GM19468 (cell line): ENCODE results near the gene LKAAEAR1.

ENCODE experiments used
- ATAC-seq: cut with Tn5 transposase; IDR thresholded peaks from one replicate; pipeline ENCODE4 v1.9.1; 2021; ENCODE audit warnings: mild to moderate bottlenecking, moderate library complexity, moderate number of reproducible peaks; ENCODE audit not compliant: unreplicated experiment; ENCODE audit errors: extremely low read depth

The LKAAEAR1 gene

DNA sequence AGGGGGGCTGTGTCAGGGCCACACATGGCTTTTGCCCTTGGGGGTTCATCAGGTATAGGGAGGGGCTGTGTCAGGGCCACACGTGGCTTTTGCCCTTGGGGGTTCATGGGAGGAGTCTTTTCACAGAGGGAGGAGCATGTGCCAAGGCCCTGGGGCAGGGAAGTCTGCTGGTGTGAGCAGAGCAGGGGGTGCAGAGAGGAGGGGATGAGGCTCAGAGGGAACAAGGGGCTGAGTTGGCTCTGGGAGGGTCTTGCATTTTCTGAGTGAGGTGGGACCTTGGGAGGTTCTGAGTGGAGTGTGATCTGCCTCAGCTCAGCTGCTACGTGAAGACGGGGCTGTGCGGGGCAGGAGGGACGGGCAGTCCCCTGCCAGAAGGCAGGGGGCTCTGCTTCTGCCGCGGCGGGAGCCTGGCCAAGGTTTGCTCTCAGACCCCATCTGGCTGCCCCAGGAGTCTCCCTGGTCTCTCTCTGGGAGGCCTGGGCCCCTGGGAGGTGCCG is 28.8 kb downstream of the LKAAEAR1 start:
- no peak for ATAC-seq

DNA sequence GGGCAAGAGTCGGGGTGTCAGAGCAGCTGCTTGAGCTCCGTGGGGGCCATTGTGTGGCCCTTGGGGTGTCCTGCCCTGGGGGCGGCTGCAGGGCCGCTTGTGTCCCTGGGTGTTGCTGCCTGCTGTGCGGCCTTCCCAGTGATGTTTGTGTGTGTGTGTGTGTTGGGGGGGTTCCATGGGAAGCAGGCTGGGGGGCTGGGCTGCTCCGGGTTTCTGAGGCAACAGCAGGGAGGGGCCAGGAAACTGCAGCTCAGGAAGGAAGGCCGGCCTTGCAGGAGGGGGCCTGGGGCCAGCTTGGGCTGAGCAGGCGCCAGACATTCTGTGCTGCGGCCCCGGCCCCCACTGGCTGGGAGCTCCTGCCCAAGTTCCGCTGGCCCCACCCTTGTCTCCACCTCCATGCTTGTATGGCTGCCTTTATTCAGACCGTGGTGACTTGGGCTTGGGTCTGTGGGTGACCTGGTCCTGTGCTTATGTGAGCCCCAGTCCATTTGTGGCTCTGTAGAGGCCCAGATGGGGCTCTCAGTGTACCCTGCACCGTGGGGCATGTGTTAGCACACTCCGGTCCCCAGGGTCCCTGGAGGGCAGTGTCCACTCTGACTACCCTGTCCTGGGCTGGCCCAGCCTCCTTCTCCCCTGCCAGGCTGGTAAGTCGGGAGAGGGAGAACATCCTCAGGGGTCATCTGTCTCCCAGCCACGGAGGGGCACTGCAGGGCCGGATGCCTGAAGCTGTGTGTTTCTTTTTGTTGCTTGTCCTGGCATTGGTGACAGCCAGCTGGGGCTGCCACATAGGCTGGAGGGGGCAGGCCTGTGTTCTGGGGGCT is 30.1 kb downstream of the LKAAEAR1 start:
- ATAC-seq = no peak

DNA sequence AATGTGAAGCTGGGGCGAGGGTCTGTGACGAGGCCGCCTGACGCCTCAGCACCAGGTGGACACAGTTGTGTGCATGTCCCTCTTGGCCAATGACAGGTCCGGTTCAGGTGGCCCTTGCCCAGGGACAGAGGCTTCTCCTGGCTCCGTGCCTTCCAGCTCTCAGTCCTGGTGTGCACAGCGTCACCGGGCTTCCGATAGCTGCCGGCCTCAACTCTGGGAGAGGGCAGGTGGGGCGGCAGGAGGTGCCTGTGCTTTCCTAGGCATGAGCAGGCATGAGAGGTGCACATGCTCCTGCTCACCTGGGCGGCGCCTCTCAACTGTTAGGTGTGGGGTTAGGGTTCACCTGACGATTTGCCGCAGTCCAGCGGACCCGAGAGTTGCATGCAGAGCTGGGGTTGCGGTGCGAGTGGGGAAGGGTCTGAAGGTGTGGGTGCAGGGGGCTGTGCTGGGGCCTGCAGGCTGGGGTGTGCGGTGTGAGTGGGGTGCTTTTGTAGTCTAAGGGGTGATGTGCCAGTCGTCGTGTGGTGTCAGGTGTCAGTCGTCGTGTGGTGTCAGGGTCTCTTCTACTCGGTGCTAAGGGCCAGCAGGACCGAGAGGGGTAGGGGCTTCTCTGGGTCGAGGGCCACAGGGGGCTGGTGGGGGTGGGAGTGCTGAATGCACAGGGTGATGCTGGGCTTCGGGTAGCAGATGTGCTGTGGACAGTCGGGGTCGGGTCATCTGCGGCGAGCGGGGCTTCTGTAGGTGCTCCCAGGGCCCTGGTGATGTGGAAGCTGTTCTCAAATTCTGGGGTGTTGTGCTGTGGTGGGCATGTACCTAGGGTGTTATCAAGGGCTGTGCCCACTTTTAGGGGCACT is 31.0 kb downstream of the LKAAEAR1 start:
- no peak for ATAC-seq

DNA sequence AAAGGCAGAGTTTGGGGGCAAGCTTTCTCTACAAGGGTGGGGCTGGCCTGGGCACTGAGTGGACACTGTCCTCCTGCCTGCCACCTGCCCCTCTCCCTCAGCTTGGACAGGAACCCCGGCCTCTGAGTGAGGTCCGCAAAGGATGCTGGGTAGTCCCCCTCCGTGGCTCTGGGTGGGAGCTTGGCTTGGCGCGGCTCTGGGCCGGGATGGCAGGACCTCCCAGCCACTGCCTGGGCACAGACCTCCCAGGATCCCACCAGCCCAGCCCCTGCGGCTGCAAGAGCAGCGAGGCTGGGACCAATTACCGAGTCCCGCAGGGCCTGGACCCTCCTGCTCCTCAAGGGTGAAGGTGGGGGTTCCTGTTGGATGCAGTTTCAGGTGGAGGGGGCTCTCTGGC is 31.9 kb downstream of the LKAAEAR1 start:
- no peak for ATAC-seq

DNA sequence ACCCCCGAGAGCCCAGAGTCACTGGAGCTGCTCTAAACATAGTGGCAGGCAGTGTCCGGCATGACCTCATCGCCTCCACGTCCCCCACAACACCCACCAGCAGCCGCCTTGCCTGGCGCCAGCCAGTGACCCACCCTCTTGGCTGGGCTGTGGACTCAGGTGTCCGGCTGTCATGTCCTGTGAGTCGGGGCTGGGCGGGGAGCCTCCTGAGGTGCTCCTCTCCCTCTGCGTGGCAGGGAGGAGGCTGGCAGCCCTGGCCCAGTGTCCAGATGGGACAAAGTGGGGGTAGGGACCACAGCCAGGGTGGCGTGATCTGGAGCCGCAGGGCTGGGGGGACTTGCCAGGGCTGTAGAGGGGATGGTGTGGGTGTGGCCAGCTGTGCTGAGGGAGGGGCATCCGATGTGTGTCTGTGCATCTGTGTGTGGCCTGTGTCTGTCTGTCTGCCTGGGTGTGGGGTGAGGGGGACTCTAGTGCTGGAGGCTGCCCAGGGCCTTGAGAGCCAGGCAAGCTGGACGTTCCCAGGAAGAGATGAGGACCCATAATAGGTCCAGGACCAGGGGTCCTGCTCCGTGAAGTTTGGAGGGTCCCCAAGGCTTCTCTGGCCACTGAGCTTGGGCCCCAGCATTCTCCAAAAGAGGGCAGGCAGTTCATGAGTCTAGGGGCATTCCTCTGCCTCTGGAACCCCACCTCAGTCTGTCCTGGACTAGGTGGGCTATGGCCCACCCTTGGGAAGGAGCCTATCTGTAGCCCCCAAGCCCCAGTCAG is 32.5 kb downstream of the LKAAEAR1 start:
- no peak for ATAC-seq

DNA sequence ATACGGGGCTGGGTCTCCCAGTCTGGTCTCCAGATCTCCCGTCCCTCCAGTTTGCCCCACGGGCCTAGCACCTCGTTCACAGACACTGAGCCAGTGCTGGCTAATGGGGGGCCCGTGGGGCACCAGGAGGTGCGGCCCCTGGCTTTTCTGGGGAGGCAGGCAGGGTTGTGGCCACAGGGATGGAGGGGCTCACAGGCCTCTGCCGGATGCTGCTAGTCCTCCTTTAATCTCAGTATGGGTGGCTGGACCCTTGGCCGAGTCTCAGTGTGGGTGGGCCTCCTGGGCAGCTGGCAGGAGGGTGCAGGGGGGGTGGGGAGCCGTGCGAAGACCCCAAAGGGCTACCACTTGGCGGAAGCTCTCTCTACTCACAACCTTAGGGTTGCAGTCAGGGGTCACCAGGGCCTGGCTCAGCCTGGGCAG is 33.2 kb downstream of the LKAAEAR1 start:
- ATAC-seq = no peak

DNA sequence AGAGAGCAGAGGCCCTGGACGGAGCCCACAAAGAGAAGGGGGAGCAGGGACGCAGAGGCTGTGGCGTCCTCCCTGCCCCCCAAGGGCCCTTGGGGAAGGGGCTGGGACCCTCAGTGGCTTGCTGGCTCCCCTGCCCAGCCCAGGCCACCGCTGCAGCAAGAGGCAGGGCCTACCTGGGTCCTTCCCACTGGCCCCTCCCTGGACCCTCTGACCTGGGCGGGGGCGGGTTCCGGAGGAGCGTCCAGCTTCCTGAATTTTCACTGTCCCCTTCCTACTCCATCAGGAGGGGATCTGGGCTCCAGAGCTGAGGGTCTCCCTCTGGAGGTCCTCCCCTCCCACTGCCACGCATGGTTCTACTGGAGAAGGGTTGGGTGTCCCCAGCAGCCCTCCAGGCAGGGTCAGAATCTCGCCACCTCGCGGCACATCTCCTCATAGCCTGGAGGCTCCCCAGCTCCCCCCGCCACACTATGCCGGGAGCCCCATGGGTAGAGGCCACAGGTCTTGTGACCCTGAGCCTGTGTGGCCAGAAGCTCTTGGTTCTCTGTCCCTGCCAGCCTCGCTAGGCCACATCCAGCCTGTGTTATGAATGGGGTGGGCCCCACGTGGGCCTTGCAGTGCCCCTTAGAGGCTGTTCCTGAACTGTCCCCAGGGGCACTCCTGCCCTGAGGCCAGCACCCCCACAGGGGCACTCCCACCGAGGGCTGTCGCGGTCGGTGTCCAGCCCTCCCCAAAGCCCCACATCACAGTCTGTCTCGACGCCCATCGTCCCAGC is 33.8 kb downstream of the LKAAEAR1 start:
- no peak for ATAC-seq

DNA sequence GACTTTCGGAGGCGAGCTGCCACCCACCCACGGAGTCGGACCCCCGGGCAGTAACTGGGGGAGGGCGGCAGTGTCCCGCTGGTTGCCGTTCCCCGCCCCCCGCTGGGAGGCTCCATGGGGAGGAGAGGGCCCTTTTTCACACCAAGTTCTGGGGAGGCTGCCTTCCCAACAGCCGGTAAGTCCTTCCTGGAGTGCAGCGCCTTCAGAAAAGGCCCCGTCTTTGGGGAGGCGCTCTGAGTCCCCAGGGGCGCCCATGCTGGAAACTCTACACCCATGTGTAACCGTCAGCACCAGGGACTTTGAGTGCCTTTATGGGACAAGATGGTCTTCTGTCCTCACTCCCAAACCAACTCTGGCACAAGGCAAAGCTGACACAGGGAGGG is 34.3 kb downstream of the LKAAEAR1 start:
- ATAC-seq = no peak

DNA sequence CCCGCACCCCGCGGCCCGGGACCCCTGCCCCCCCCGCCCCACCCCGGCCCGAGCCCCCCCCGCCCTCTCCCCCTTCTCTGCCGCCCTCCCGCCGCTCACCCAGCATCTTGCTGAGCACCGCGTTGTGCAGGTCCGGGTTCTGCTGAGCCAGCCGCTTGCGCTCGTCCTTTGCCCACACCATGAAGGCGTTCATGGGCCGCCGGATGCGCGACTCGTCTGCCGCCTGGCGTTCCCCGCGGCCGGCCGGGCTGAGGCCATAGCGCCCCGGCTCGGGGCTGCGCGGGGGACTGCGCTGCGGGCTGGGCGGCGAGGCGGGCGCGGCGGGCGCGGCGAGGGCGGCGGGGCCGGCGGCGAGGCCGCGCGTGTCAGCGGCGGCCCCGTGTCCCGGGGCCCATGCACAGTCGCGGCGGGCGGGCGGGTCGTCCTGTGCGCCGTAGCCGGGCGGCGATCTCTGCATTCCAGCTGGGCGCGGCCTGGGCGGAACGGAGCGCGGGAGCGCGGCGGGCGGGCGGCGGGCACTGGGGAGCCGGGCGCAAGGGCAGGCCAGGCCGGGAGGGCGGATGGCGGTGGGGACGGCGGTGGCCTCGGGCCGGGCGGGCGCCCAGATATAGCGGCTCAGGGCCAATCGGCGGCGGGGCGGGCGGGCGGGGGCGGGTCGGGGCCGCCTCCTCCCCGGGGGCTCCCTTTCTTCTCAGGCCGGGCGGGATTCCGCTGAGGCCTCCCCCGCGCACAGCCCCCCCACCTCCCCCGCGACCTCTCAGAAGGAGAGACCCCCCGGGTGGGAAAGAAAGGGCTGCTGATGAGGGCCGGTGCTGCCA is 34.9 kb downstream of the LKAAEAR1 start, which contains the start of gene SOX18:
Gene SOX18, minus strand, starts transcription at position 580 of the 818 bp plus-strand sequence. Its CDS starts 123 bp downstream, at position 457.
- ATAC-seq = no peak

DNA sequence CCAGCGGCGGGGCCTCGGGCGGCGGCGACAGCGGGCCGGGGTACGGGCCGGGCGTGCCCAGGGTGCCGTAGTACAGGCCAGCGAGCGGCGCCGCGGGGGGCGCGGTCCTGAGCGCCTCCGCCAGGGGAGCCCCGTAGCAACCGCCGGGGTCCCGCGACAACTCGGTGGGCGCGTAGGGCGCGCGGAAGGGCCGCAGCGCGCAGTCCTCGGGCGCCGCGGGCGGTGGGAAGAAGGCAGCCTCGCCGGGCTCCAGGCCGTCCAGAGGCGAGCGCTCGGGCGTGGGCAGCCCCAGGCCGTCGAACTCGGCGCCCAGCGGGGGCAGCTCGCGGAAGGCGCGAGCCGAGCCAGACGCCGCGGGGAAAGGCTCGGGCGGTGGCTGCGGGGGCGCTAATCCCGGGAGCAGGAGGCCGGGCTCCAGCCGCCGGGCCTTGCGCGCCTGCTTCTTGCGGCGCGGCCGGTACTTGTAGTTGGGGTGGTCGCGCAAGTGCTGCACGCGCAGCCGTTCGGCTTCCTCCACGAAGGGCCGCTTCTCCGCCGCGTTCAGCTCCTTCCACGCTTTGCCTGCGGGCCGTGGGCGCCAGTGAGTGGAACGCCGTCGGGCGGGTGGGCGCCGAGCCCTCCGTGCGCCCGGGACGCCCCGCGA is 35.7 kb downstream of the LKAAEAR1 start:
- no peak for ATAC-seq

DNA sequence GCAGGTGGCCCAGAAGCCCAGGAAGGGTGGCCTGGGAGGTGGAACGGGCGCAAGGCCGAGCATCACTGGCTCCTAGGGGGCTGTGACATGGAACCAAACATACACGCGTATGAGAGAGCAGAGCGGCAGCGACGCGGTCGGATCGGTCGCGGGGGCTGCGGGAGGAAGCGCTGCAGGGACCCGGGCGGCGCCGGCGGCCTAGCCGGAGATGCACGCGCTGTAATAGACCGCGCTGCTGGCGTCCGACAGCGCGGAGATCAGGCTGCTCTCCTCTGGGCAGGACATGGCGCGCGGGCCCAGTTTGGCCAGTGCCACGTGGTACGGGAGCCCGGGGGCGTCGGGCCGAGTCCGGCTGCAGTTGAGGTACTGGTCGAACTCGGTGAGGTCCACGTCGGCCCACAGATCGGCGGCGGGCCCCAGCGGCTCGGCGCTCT is 36.2 kb downstream of the LKAAEAR1 start:
- ATAC-seq = no peak

DNA sequence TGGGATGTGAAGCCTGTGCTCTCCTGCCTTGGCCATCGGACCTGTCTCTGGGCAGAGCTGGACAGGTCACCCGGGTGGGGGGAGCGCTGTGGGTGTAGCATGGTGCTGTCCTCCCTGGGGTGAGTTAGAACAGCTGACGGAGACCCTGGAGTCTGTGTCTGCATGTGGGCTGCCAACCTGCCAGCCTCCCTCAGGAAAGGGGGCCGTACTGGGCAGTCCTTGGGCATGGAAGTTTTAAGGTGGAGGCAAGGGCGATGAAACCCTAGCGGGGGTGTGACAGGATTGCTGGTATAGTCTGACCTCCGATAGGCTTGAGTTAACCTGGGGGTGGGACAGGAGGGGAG is 37.2 kb downstream of the LKAAEAR1 start:
- ATAC-seq = no peak

DNA sequence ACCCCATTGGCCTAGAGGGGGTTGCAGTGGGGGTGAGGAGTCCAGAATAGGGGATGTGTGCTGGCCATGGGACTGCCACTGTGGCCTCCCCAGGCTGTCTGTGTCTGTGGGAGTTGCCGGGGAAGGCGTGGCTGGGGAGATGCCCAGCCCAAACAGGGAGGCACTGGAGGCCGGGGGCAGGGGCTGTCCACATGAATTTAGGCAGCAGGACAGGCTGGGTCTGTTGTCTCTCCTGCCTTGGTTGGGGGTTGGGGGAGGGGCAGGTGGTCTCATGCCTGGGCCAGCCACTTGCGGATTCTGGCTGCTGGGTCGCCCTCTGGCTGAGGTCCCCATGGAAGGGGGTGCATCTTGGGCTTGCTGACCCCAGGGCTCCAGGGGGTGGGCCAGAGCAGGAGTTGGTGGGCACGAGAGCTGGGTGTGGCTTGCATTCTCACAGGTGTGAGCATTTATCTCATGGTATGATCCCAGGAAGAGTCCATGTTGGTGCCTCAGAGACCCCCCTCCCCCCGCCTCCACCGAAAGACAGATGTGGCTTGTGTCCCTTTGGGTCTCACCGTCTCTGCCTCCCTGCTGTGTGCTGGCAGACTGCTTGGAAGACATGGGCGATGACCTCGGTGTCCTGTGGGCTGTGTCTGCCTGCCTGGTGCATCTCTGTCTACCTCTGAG is 38.7 kb downstream of the LKAAEAR1 start:
- ATAC-seq = no peak

DNA sequence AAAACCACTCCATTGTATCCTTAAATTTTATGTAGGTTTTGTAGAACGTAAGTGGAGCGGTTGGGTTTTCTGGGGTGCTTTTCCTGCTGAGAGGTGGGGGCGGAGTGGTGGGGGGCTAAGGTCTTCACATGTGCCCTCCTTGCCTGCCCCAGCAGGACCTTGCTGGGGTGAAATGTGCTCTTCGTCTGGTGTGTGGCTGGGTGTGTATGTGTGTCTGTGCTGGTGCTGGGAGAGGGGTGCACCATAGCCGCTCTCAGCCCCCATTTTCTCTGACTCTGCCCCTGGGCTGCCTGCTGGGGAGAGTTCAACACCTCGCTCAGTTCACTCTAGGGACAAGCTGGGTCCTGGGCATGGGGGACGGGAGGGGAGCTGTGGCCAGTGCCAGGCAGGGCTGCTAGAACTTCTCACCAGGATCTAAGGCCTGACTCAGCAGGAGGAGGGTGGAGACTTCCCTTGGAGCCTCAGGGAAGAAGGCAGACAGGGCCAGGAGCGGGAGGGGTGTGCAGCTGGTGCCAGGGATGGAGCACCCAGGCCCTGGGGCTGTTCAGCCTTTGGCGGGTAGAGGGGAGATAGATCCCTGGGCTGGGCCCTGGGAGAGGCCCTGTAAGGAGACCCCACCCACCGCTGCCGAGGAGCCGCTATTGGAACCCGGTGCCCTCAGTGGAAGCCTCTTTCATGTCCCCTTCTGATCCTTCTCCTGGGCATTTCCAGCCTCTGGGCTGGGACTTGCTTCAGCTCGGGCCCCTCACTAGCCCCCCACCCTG is 39.5 kb downstream of the LKAAEAR1 start:
- no peak for ATAC-seq

DNA sequence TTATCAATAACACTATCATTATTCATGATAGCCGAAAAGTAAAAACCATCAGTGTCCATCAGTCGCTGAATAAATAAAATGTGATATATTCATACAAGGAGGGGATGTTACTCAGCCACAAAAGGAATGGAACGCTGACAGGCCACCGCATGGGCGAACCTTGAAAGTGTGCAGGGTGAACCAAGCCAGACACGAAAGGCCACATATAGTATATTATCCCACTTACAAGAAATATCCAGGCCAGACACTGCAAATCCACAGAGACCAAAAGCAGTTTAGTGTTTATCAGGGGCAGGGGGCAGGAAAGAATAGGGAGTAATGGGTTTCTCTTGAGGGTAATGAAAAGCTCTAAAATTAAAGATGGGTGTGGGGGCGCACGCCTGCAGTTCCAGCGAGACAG is 40.4 kb downstream of the LKAAEAR1 start:
- ATAC-seq = no peak

DNA sequence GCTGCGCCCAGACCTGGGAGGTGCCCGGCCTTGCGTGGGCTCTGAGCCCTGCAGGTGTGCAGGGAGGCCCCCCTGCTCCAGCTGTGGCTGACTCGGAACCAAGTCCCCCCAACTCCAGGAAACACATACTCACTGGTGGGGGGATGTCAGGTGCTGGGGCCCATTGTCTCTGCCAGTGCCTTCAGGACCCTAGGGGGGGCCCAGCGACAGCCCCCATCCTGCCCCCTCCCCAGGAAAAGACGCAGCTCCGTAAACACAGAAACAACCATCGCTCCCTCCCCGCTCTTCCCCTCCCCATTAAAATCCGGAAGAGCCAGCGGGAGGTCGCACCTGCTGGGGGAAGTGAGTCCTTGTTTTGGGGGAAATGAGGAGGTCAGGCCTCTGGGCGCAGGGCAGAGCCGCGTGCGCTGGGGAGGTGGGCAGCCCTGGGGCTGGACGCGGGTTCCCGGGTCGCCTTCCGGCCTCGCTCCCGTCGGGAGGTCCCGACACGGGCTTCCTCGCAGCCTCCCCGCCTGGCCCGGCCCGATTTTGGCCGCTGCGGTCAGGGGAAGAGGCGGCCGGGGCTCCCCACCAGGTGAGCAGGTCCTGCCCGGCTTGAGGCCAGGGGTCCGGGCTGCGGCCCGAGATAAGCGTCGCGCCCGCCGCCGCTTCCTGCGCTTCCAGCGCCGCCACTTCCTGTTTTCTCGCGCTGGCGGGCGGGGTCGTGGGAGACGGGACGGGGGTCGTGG is 42.0 kb downstream of the LKAAEAR1 start:
- no peak for ATAC-seq

DNA sequence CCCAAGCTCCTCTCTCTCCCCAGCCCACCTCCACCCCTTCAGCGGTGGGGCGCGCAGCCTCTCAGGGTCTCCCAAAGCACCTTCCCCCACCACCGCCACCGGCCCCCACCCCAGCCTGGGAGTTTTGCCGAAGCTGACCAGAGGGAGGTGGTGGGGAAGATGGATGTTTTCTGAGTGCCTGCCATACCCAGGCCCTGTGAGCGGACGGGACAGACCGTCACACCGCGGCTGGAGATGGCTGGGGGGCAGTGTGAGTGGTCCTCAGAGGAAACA is 42.5 kb downstream of the LKAAEAR1 start:
- no peak for ATAC-seq
